ENCODE measurements around the gene KCNK7.
A peak's percentile ranks its signal among the peaks of the same experiment; 100 is the strongest.

The KCNK7 gene

GRCh38 chr11:65576867-65577755, 18.5 kb downstream of the KCNK7 start:
- no peak for DNase-seq (ENCODE audit: low spot score)

GRCh38 chr11:65576232-65576866, 19.3 kb downstream of the KCNK7 start:
- no peak for TF ChIP-seq CTCF (IDR thresholded peaks at IDR 0.05; ENCODE audit: extremely low read depth, missing control alignments)
- peak; percentile 61 for DNase-seq (ENCODE audit: low spot score)

More at GRCh38 chr11:65576867-65577755, 18.5 kb downstream of the KCNK7 start:
- no peak for TF ChIP-seq CTCF (IDR thresholded peaks at IDR 0.05; ENCODE audit: extremely low read depth, missing control alignments)

GRCh38 chr11:65575568-65576231, 19.9 kb downstream of the KCNK7 start, which contains the start of gene EHBP1L1:
EHBP1L1 (plus strand) TSS chr11:65576053; CDS start chr11:65576303, 250 bp downstream.
- no peak for TF ChIP-seq CTCF (IDR thresholded peaks at IDR 0.05; ENCODE audit: extremely low read depth, missing control alignments)

GRCh38 chr11:65574811-65575567, 20.6 kb downstream of the KCNK7 start:
- TF ChIP-seq CTCF (IDR thresholded peaks at IDR 0.05; ENCODE audit: extremely low read depth, missing control alignments) = no peak

More at GRCh38 chr11:65575568-65576231, 19.9 kb downstream of the KCNK7 start, which contains the start of gene EHBP1L1:
- peak; percentile 97 for DNase-seq (ENCODE audit: low spot score)

GRCh38 chr11:65574109-65574810, 21.3 kb downstream of the KCNK7 start:
- DNase-seq (ENCODE audit: low spot score) = peak; percentile 98
- TF ChIP-seq CTCF (IDR thresholded peaks at IDR 0.05; ENCODE audit: extremely low read depth, missing control alignments) = peak; percentile 63

More at GRCh38 chr11:65574811-65575567, 20.6 kb downstream of the KCNK7 start:
- peak; percentile 65 for DNase-seq (ENCODE audit: low spot score)

GRCh38 chr11:65573391-65574079, 22.1 kb downstream of the KCNK7 start:
- no peak for DNase-seq (ENCODE audit: low spot score)
- TF ChIP-seq CTCF (IDR thresholded peaks at IDR 0.05; ENCODE audit: extremely low read depth, missing control alignments) = no peak

Data from GM20000 (cell line).